Activated effector memory CD4-positive, alpha-beta T cell treated with Interleukin-2 at 50 U/mL for 16 hours (primary cell): ENCODE measurements around the gene PDGFD.

ENCODE experiments used
- DNase-seq: peaks from one replicate; pipeline ENCODE4 v3.0.0-alpha.2; 2020

PDGFD gene

DNA sequence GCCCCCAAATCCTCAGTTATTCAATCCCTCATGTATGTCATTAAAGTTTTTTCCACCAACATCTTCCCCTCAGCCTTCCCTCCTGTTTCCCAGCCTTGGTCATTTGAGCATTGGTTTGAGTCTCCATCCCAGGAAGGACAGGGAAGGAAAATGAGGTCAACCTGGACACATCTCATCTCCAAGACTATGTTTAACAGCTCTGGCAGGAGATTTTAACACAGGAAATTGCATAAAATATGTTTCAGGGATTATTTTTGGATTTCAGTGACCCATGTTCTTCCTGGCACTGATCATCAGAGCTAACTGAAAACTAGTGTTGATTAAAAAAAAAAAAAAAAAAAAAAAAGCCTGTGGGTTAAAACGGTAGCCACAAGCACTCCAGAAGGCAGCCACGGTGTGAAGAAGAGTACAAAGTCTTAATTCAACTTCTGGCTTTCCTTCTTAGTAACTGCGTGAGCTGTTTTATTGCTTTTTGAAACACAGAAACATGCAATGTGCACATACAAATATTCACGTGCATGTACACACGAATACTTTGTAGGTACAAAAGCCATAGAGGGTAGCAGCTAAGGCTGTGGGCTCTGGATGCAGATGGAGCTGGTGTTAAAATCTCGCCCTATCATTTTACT lies 291.9 kb downstream of the PDGFD start:
- no peak for DNase-seq

DNA sequence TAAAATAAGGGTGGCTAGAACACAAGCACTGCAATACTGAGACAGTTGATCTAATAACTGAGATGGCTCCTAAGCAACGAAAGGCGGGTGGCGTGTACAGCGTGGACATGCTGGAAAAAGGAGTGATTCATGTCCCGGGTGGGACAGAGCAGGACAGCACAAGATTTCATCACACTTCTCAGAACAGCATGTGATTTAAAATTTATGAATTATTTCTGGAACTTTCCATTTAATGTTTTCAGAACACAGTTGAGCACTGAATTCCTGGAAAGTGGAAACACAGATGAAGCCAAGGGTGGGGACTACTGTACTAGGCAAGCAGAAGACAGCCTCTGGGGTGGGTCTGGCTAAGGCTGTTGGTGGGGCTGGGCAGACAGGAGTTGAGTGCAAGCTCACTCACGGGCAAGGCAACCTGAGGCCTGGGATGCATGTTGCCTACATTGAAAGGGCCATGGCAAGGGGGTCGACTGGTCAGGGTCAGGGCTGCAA lies 293.1 kb downstream of the PDGFD start:
- DNase-seq = no peak

GRCh38 chr11:103867481-103867880 lies 296.5 kb downstream of the PDGFD start:
- no peak for DNase-seq

- DNase-seq = no peak
These were observed 300.4 kb downstream of the PDGFD start for GRCh38 chr11:103863497-103863896.

- no peak for DNase-seq
These were observed 301.2 kb downstream of the PDGFD start for GRCh38 chr11:103862802-103863174.

DNA sequence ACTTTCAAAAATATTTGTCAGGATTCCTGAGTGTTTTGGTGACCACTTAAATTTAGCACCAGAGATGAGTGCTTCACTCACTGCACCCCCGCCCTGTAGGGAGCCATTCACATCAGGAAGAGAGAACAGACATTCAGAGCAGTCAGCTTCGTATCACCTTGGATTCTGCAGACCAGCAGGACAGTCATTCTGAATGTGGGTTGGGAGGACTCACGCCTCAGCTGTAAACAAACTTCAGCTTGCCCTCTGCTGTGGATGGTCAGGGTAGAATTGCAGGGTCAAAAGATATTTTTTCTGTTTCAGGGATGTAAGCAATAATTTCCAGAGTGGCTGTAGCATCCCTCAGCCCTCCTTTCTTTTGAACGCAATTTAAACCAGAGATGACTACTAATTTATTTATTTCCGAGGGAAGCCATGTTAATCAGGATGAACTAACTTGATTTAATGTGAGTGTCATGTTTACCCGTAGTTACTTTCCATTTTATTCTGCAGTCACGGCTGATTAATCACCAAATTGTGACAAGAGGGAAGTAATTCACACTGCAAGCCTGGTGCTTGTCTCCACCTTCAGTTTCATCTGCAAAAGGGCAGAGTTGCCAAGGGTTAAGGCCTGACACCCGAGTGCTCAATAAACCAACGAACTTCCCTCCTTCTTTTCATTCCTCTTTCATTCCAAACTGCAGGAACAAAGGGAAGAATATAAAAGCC lies 301.7 kb downstream of the PDGFD start:
- DNase-seq = no peak
